DMS 273 (cell line): ENCODE results near the gene LRRTM4.

ENCODE experiments used
- DNase-seq: peaks from one replicate; lab custom pipeline; 2025; ENCODE audit not compliant: unreplicated experiment; lab: John Stamatoyannopoulos, UW

Gene LRRTM4

GRCh38 chr2:77521931-77522470 is at the start of gene LRRTM4:
Gene LRRTM4, minus strand, starts transcription at chr2:77522376.
- DNase-seq, result peak; percentile 3

DNA sequence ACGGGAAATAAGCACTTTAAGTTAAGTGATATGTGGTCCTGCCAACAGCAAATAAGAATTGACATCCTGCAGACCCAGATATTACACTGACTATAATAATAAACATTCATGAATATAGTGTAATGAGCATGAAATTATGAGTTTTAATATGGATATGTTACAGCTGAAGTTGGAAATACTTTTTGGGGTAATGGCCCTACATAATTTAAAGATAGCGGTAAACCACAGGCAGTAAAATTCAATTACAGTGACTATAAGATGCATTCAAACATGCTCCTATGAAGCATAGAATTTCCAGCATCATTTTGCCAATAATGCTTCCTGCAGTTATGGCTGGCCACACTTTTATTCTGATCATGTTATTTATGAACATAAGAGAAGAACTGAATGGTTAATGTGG is 49.4 kb upstream of the LRRTM4 start:
- no peak for DNase-seq

DNA sequence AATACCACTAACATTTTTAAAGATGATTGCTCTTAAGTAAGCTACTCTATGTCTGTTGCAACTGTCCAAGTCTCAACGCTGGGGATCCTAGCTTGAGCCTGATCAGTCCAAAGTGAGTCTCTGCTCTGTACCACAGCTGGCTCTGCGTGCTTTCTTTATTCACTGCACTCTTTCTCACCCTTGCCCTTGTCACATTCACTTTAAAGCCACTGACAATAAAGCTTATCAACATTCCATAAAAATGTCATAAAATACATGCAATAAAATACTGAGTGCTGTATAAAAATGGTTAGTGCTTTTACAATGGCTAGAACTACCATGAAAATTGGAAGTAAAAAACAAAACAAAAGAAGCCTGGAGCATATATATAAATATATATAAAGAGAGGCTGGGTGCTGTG is 45.5 kb upstream of the LRRTM4 start:
- DNase-seq, result no peak

DNA sequence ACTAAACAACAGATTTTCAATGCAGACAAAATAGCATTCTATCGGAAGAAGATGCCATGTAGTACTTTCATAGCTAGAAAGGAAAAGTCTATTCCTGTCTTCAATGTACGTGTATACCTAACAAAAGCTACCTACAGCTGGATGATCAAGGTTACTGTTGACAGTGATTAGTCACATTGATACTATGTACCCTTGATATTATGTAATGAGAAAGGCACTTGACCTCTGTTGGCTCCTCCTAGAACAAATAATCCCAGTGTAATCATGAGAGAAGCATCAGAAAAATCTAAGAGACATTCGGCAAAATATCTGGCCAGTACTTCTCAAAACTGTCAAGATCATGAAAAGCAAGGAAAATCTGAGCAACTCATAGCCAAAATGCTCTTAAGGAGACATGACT is 44.4 kb upstream of the LRRTM4 start:
- no peak for DNase-seq

GRCh38 chr2:77566131-77566530 is 44.0 kb upstream of the LRRTM4 start:
- no peak for DNase-seq

GRCh38 chr2:77552956-77553355 is 30.8 kb upstream of the LRRTM4 start:
- DNase-seq, result no peak

DNA sequence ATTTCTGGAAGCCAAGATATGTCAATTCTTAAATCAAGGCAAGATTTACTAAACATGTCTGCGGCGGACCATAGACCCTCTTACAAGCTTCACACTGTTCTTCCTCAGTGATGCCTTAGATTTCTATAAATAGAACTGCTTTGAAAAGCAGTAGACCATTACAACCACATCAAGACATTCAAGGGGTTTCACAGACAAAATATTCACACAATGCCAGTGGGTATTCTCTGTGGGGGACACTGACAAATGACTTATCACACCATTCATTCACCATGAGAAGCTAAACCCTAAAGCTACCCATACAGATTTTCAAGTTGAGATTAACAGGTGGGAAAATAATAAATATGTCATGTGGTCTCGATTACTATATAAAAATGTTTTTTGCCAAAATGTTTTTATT is 15.9 kb upstream of the LRRTM4 start:
- no peak for DNase-seq

GRCh38 chr2:77522888-77523287 is 712 bp upstream of the LRRTM4 start:
- DNase-seq, result no peak

DNA sequence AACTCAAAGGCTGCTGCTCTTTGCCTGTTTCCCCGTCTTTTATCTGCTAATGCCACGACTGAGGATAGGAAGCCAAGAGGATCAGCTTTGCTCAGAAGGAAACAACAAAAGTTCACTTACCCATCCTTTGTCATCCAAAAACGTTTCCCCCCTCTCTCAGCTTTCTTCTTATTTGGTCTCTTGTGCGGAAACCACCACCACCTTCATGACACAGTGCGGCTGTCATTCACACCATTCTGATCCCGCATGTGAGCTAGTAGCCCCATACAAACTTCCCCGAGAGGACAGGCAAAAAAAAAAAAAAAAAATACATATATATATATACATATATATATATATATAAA is 656 bp downstream of the LRRTM4 start:
- DNase-seq, result no peak

DNA sequence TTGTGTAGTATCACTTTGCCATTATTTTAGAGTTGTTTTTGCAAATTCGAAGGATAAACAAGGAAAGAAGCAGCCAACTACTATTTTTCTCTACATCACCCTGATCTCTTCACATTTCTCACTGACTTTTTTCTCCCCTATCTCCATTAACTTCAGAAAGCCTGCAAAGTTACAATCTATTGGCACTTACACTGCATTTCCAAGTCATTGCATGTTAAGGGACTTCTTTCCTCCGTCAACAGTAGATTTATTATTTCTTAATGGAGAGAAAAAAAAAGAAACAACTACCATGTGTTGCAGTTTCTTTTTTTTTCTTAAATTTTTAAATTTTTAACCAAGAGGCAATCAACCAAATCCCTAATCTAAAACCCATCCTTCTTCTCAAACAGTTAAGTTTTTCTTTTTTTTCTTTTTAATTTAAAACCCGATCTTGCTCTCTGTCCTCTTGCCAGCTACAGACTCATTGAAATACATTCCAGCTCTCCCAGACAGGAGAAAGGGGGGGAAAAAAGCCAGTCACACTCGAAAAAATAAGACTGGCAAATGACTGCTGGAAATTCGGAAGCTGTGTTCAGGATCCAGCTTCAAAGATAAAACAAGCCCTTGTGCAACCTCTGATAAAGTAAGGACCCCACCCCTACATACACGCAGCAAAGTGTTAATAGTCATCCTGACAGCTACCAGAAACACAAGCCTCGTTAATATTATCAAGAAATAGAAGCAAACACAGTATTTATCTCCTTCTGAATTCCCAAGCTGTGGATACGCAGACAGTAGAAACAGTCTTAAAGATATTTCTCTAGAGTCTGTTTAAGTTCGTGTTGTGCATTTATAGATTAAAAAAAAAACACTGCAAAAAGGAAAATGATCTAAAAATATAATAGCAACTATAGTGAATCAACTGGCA is 1.3 kb downstream of the LRRTM4 start:
- DNase-seq, result no peak

DNA sequence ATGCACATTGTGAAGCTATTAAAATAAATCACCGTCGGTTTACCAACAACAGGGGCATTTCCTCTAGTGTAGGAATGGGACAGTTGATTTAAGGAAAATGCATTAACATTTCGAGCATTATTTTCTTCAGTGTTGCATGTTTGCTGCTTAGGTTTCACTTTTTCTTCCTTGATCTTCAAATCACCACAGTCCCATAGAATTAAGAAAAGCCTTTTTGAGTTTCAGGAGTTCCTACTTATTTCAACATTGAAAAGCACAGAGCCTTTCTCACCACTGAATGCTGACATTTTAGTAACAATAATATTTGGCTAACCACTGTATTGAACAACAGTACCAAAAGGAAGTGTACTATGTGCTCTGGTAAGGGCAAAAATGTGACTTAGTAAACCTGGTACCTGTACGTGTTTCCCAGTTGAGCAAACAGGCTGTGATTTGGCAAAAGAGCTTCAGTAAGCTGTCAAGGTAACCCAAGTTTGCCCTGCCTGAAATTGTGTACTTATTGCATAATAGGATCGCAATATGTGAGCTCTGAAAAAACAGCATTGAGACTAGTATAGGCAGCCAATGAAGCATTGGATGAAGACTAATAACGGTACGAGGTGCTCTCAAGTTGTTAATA is 2.2 kb downstream of the LRRTM4 start:
- no peak for DNase-seq

- no peak for DNase-seq
Observed at GRCh38 chr2:77519164-77519887, 2.9 kb downstream of the LRRTM4 start.

- no peak for DNase-seq
Observed at GRCh38 chr2:77518311-77518710, 3.9 kb downstream of the LRRTM4 start.

- no peak for DNase-seq
Observed at GRCh38 chr2:77513191-77513590, 9.0 kb downstream of the LRRTM4 start.

DNA sequence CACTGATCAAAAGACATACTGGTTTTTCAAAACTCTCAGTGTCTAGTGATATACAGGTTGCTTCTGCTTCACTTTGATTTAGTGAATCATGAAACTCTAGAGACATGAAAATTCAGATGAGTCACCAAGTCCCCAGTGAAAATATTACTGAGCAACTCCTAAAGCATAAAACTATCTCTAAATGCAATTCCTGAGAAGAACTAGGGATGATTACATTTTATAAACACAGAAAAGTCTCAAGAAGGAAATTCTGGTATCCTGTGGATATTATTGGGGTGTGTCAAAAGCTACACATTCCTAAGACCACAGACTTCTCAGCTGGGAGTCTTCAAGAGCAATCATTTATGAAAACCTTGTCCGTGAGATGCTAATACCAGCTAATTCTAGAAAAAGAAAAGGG is 9.7 kb downstream of the LRRTM4 start:
- DNase-seq, result no peak

DNA sequence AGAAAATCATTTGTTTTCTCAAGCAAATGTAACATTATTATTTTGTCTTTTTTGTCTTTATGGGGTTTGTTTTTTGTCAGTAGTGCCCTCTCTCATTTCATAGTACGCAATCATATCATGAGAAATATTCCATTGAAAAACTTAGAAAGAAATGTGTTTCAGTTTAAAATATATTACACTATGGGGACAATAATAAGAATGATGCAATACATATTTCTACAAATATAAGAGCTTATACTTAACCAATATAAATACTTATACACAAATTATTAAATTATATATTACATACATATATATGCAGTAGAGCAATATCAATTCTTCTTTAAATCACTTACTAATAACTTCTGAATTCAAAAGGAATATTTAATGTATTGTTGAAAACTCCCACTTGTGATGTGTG is 13.7 kb downstream of the LRRTM4 start:
- DNase-seq, result no peak

DNA sequence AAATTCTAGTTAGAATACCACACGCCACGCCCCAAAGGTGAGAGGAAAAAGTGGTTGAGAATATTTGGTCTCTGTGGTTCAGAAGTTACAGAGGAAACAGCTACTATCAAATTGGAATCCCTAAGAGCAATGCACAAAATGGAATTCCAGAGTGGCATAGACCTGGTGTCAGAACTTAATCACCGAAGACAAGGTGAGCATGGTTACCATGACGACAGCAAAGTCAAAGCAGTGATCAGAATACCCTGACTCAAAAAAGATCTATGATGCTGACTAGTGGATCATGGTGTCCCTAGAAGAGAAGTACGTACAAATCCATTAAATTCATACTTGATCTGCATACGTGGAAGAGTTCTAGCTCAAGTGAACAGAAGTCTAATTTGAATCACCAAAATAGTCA is 14.5 kb downstream of the LRRTM4 start:
- DNase-seq, result no peak

DNA sequence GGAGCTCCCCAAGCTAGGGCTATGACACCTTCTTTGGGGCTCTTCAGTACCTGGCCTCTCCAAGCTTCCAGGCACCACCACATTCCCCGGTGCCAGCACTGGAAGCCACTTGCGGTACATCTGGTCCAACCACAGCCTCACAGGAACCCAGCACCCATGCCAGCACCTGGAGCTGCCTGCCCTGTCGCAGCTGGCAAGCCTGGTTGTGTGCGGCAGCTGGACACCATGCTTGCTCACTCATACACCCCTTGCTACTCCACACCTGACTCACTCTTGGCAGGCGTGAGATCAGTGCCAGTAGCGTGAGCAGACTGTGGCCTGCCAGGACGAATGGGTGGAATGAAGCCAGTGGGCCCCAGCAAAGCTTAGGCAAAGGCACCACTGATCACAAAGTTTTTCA is 34.0 kb downstream of the LRRTM4 start:
- DNase-seq, result no peak

DNA sequence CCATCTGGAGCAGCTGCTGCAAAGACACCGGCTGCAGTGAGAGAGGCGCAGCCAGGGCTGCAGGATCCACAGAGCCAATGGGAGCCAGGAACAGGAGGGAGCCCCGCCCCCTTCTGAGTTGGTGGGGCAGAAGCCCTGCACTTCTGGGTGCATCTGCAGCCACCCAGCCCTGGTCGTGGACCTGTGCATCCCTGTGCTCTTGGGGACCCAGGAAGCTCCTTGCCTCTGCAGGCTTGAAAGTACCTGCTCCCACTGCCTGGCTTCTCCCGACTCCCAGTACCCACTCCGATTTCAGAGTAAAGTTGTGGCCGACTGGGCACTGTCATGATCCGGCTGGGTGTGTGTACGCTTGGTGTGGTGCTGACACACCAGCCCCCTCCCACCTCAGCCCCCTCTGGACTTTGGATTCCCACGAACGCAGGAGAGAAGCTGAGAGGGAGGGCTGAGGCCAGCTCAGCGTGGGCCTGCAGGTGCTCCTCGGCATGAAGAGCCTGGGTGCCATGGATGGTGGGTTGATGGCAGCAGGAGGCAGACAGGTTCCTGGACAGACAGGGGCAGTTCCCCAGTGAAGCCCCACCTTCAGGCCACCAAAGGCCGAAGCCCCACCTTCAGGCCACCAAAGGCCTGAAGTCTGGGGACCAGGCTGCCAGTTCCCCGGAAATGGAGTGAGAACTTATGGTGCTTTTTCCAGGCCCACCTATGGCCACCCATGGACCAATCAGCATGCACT is 34.9 kb downstream of the LRRTM4 start:
- DNase-seq, result no peak

DNA sequence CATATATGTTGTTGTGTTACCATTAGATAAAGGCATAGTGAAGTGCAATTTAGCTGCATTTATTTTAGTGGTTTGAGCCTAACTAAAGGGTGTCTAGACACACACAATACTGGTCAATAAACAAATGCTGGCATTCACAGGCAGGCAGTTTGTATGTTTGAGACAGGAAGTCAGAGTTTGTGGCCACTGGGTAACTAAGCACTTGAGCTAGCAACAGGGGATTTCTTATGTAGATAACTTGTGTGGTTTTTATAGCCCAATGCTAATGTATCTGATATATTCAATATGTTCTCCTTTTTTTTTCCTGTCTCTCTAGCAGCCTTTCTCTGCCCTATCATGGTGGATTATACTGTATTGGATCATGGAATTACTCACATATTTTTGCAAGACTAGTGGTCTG is 38.1 kb downstream of the LRRTM4 start:
- DNase-seq, result no peak

DNA sequence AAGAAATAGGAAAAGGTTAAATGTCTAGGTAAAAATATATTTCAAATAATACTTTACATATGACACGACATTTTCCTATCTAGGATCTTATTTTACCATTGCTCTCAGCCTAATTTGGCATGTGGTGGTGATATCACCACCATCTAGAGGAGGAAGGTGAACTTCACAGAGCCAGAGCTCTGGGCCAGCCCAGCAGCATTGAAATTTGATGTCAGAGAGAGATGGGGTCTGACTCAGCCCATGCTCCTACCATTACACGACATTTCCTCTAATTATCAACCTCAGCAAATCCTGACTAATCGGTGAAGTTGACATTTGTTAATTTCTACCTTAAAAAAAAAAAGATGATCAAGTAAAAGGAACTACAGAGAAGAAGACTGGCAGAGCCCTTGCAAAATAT is 42.3 kb downstream of the LRRTM4 start:
- no peak for DNase-seq
